ENCODE measurements around the gene EEF2.

DNA sequence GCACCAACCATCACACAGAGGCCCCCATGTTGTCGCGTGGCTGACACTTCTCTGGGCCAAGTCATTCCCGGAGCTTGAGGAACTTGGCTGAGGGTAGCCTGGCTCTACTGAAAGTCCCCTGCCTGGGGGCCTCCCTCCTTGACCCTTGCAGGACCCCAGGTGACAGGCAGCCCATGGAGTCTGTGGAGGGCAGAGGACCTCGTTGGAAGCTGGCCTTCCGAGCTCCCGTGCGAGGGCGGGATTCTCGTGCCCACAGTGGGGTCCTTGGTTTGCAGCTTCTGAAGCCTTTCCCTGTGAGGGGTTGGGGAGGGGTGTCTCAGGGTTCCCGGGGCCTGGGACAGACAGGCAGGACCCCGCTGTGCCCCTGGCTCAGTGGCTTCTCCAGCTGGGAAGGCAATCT lies 36.0 kb downstream of the EEF2 start:
- no peak for TF ChIP-seq POLR2A (IDR thresholded peaks at IDR 0.05; ENCODE audit: low read length)
- TF ChIP-seq GATA1 (IDR thresholded peaks at IDR 0.05; ENCODE audit: low read depth, low read length): no peak

All from erythroblast (primary cell).